Panc1 (cell line): ENCODE measurements around the gene MEF2D. TPM values are rescaled to one million over a fixed set of nuclear protein-coding genes. Genes with fewer than 3 reads are reported as not detected.

Experiments
- ATAC-seq: fragments of 200-7000 bp; cut with Tn5 transposase; 2 replicates; pipeline ENCODE4 v1.9.1; 2020; ENCODE audit warnings: mild to moderate bottlenecking, moderate library complexity
- BruUV-seq: library from RNA; stranded (reverse); fragments of 400-500 nt; replicated peaks from 2 replicates; lab custom pipeline; 2021; lab: Mats Ljungman, UMichigan
- CTCF ChIA-PET: fragments of 300-600 bp; sonication (Branson Sonifier 250); formaldehyde crosslinking; loops from one replicate; lab custom pipeline; 2022; ENCODE audit warnings: antibody characterized with exemption; lab: Charles Lee
- POLR2A ChIA-PET: fragments of 300-600 bp; sonication (Branson Sonifier 250); formaldehyde crosslinking; loops from one replicate; lab custom pipeline; 2022; ENCODE audit warnings: antibody characterized with exemption; lab: Charles Lee
- DNase-seq: peaks from one replicate; pipeline ENCODE4 v3.0.0-alpha.2; 2010; ENCODE audit warnings: low read depth, low spot score
- H3K27ac ChIP-seq: 2 replicates; pipeline ENCODE4 v1.5.1; 2011; ENCODE audit warnings: mild to moderate bottlenecking, low read length, inconsistent platforms
- H3K27me3 ChIP-seq: fragments of 200-500 bp; sonication (Bioruptor generic); 2 replicates; pipeline ENCODE4 v1.6.0; 2014; ENCODE audit warnings: low read length, inconsistent platforms; ENCODE audit not compliant: control insufficient read depth, insufficient read depth
- H3K36me3 ChIP-seq: fragments of 200-500 bp; sonication (Bioruptor generic); 2 replicates; pipeline ENCODE4 v1.5.1; 2014; ENCODE audit warnings: inconsistent platforms, mild to moderate bottlenecking, low read length, moderate library complexity; ENCODE audit not compliant: control insufficient read depth, insufficient read depth
- H3K4me1 ChIP-seq: 2 replicates; pipeline ENCODE4 v1.5.1; 2011; ENCODE audit warnings: inconsistent platforms, mild to moderate bottlenecking, low read length, moderate library complexity; ENCODE audit not compliant: control insufficient read depth, insufficient read depth
- H3K4me3 ChIP-seq, 2 experiments: 2 replicates each; pipeline ENCODE4 v1.5.1; 2011 to 2012; ENCODE audit warnings: low read depth in 2 of 2, low read length in 2 of 2, mild to moderate bottlenecking in 2 of 2, inconsistent platforms in 1 of 2, moderate library complexity in 1 of 2
- H3K9me3 ChIP-seq: fragments of 200-500 bp; sonication (Bioruptor generic); 2 replicates; pipeline ENCODE4 v1.5.1; 2014; ENCODE audit warnings: low read depth, mild to moderate bottlenecking, inconsistent platforms, low read length, moderate library complexity; ENCODE audit not compliant: control insufficient read depth, insufficient read depth
- CTCF ChIP-seq: fragments of 450-650 bp; IDR thresholded peaks from 2 replicates; pipeline ENCODE4 v1.5.1; 2017; ENCODE audit warnings: mild to moderate bottlenecking
- POLR2AphosphoS5 ChIP-seq: IDR thresholded peaks from 2 replicates; pipeline ENCODE4 v1.6.1; 2012; ENCODE audit warnings: mild to moderate bottlenecking, low read depth, low read length, moderate library complexity
- SIN3A ChIP-seq: IDR thresholded peaks from 2 replicates; pipeline ENCODE4 v1.6.1; 2012; ENCODE audit warnings: low read depth, mild to moderate bottlenecking, low read length, moderate library complexity, borderline replicate concordance; ENCODE audit not compliant: insufficient read depth
- TCF7L2 ChIP-seq: IDR thresholded peaks from 2 replicates; pipeline ENCODE4 v1.6.1; 2011; ENCODE audit warnings: mild to moderate bottlenecking, low read depth, low read length, inconsistent platforms
- in situ Hi-C: cut with HindIII; loops from 2 replicates; pipeline ENCODE4 v1.10.0; 2016; ENCODE audit warnings: low sequenced_read_pairs, low pct_unique_long_range_greater_than_20kb
- intact Hi-C: fragments of 100-400 bp; cut with micrococcal nuclease; formaldehyde crosslinking; loops from one replicate; pipeline ENCODE4 v1.10.0; 2022; ENCODE audit not compliant: unreplicated experiment
- total RNA-seq: library from RNA; stranded (reverse); gene quantifications from one replicate; pipeline ENCODE4 v1.2.1, GENCODE V29; 2021; ENCODE audit not compliant: unreplicated experiment
- TF ChIP-seq, protein P1 (sequence below), 2 experiments: IDR thresholded peaks; 2 replicates each; pipeline ENCODE4 v1.6.1; 2011 to 2012; ENCODE audit warnings: low read depth in 2 of 2, control low read depth in 1 of 2, low read length in 1 of 2, mild to moderate bottlenecking in 1 of 2, moderate library complexity in 1 of 2; ENCODE audit not compliant: insufficient read depth in 1 of 2

Gene MEF2D
- total RNA-seq, 1 experiment from 2014 or later: 30.9 TPM

- ATAC-seq (no peak), DNase-seq (no peak)
- in situ Hi-C loops: no loop called here
- TF ChIP-seq TCF7L2 (no peak), POLR2AphosphoS5 (no peak), SIN3A (no peak), CTCF (no peak)
- TF ChIP-seq, protein P1, sequence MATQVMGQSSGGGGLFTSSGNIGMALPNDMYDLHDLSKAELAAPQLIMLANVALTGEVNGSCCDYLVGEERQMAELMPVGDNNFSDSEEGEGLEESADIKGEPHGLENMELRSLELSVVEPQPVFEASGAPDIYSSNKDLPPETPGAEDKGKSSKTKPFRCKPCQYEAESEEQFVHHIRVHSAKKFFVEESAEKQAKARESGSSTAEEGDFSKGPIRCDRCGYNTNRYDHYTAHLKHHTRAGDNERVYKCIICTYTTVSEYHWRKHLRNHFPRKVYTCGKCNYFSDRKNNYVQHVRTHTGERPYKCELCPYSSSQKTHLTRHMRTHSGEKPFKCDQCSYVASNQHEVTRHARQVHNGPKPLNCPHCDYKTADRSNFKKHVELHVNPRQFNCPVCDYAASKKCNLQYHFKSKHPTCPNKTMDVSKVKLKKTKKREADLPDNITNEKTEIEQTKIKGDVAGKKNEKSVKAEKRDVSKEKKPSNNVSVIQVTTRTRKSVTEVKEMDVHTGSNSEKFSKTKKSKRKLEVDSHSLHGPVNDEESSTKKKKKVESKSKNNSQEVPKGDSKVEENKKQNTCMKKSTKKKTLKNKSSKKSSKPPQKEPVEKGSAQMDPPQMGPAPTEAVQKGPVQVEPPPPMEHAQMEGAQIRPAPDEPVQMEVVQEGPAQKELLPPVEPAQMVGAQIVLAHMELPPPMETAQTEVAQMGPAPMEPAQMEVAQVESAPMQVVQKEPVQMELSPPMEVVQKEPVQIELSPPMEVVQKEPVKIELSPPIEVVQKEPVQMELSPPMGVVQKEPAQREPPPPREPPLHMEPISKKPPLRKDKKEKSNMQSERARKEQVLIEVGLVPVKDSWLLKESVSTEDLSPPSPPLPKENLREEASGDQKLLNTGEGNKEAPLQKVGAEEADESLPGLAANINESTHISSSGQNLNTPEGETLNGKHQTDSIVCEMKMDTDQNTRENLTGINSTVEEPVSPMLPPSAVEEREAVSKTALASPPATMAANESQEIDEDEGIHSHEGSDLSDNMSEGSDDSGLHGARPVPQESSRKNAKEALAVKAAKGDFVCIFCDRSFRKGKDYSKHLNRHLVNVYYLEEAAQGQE (IDR thresholded peaks at IDR 0.05; ENCODE audit: insufficient read depth in 1 of 2, low read depth in 2 of 2, low read length in 1 of 2): no peak
- no TSS peak for BruUV-seq
- ChIA-PET POLR2A (interaction anchor here (0.7 kb wide), 1 partner anchor 48 kb away, joined by 3 read pairs; no protein-coding TSS in a partner anchor), CTCF (no interaction called here)
- H3K27me3 ChIP-seq: no peaks in the 10 kb centered on the region
- no peaks in the 10 kb centered on the region for H3K36me3 ChIP-seq
- no peaks in the 10 kb centered on the region for H3K9me3 ChIP-seq
- intact Hi-C loops: no loop called here
- H3K27ac ChIP-seq: no peak overlapping the region
- no peak overlapping the region for H3K4me3 ChIP-seq
- H3K4me1 ChIP-seq: no peaks in the 10 kb centered on the region
These were observed 17.2 kb upstream of the MEF2D start for GRCh38 chr1:156517748-156518147.

DNA sequence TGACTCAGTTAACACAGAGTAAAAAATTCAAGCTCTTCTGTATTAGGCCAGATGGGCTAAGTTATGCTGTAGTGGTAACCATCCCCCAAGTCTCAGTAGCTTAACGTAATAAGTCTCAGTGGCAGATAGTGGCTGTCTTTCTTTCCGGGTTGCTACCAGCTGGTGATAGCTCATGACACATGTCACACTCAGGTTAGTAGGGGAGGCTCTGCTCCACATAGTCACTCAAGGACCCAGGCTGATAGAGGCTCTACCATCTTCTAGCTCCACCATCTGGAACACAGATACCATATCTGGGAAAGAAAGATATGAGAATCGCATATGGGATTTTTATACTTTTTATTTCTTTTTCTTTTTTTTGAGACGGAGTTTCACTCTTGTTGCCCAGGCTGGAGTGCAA lies 16.2 kb upstream of the MEF2D start:
- intact Hi-C loops (no loop called here), in situ Hi-C loops (no loop called here)
- no TSS peak for BruUV-seq
- Histone ChIP-seq H3K27ac (no peak overlapping the region), H3K4me1 (no peaks in the 10 kb centered on the region), H3K27me3 (no peaks in the 10 kb centered on the region), H3K9me3 (no peaks in the 10 kb centered on the region), H3K36me3 (no peaks in the 10 kb centered on the region), H3K4me3 (no peak overlapping the region)
- DNase-seq (no peak), ATAC-seq (no peak)
- CTCF ChIA-PET: interaction anchor here (1.0 kb wide), 1 partner anchor 60 kb away, joined by 6 read pairs; no protein-coding TSS in a partner anchor
- no peak for TF ChIP-seq TCF7L2
- no peak for TF ChIP-seq CTCF
- TF ChIP-seq, protein P1 (IDR thresholded peaks at IDR 0.05; ENCODE audit: insufficient read depth in 1 of 2, low read depth in 2 of 2, low read length in 1 of 2): no peak
- no peak for TF ChIP-seq SIN3A
- no peak for TF ChIP-seq POLR2AphosphoS5
- POLR2A ChIA-PET: interaction anchor here (0.7 kb wide), 1 partner anchor 49 kb away, joined by 3 read pairs; no protein-coding TSS in a partner anchor
